Adrenal gland (tissue), 5 donors: Measurements from ENCODE around the gene CACHD1.

Experiments
- POLR2A ChIP-seq, 2 donors: fragments of 450-650 bp; IDR thresholded peaks; one replicate each; pipeline ENCODE4 v1.6.1; 2017; ENCODE audit warnings: antibody characterized with exemption in 2 of 2, mild to moderate bottlenecking in 2 of 2, moderate library complexity in 1 of 2
- TF ChIP-seq, protein P1 (sequence below), 6 experiments: fragments of 450-650 bp in 4 of 6; fragments of 200-600 bp in 2 of 6; sonication (generic) in 1 of 6; IDR thresholded peaks; 1 replicate in 5 of 6; 2 replicates in 1 of 6; pipeline versions ENCODE4 v1.5.1 to v1.8.0; 2016 to 2021; ENCODE audit warnings: antibody characterized with exemption in 6 of 6, mild to moderate bottlenecking in 2 of 6, moderate library complexity in 1 of 6
- donor health status: DM: no; HTN: no; CAD: no.

DNA sequence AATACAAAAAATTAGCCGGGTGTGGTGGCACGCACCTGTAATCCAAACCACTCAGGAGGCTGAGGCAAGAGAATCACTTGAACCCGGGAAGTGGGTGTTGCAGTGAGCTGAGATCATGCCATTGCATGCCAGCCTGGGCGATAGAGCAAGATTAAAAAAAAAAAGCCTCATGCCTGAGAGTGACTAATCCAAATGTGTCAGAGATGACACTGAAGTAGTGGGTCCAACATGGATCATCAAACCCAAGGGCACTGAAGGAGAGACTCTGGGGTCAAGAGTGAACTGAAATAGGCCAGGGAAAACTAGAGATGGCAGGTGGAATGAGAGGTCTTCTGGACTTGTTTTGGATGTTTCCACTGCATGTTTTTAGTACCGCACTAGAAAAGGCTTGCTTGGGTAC lies 10.2 kb upstream of the CACHD1 start:
- TF ChIP-seq, protein P1, sequence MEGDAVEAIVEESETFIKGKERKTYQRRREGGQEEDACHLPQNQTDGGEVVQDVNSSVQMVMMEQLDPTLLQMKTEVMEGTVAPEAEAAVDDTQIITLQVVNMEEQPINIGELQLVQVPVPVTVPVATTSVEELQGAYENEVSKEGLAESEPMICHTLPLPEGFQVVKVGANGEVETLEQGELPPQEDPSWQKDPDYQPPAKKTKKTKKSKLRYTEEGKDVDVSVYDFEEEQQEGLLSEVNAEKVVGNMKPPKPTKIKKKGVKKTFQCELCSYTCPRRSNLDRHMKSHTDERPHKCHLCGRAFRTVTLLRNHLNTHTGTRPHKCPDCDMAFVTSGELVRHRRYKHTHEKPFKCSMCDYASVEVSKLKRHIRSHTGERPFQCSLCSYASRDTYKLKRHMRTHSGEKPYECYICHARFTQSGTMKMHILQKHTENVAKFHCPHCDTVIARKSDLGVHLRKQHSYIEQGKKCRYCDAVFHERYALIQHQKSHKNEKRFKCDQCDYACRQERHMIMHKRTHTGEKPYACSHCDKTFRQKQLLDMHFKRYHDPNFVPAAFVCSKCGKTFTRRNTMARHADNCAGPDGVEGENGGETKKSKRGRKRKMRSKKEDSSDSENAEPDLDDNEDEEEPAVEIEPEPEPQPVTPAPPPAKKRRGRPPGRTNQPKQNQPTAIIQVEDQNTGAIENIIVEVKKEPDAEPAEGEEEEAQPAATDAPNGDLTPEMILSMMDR (IDR thresholded peaks at IDR 0.05), result no peak
- TF ChIP-seq POLR2A (IDR thresholded peaks at IDR 0.05), result no peak
